Measurements from ENCODE around the gene BTBD7.

DNA sequence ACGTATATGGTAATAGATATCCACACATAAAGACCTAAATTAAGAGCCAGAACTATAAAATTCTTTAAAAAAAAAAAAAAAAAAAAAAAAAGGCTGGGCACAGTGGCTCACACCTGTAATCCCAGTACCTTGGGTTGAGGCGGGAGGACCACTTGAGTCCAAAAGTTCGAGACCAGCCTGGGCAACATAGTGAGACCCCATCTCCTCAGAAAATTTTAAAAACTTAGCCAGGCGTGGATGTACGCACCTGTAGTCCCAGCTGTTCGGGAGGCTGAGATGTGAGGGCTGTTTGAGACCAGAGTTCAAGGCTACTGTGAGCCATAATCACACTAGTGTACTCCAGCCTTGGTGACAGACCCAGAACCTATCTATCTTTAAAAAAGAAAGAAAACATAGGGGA, 4.3 kb downstream of the BTBD7 start:
- TF ChIP-seq POLR2A (IDR thresholded peaks at IDR 0.05): no peak
- TF ChIP-seq EP300 (IDR thresholded peaks at IDR 0.05; ENCODE audit: low read depth): no peak
- TF ChIP-seq, protein P1, sequence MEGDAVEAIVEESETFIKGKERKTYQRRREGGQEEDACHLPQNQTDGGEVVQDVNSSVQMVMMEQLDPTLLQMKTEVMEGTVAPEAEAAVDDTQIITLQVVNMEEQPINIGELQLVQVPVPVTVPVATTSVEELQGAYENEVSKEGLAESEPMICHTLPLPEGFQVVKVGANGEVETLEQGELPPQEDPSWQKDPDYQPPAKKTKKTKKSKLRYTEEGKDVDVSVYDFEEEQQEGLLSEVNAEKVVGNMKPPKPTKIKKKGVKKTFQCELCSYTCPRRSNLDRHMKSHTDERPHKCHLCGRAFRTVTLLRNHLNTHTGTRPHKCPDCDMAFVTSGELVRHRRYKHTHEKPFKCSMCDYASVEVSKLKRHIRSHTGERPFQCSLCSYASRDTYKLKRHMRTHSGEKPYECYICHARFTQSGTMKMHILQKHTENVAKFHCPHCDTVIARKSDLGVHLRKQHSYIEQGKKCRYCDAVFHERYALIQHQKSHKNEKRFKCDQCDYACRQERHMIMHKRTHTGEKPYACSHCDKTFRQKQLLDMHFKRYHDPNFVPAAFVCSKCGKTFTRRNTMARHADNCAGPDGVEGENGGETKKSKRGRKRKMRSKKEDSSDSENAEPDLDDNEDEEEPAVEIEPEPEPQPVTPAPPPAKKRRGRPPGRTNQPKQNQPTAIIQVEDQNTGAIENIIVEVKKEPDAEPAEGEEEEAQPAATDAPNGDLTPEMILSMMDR (IDR thresholded peaks at IDR 0.05): no peak
- no peak for TF ChIP-seq POLR2AphosphoS5 (IDR thresholded peaks at IDR 0.05)
